Natural killer cell (primary cell): Measurements from ENCODE around the gene ROBO3. TPM values are rescaled to one million over a fixed set of nuclear protein-coding genes. Genes with fewer than 3 reads are reported as not detected.

ENCODE experiments used
- ATAC-seq, 3 donors: fragments of 150-1000 bp in 2 of 3; fragments of 200-7000 bp in 1 of 3; cut with Tn5 transposase; 1 replicate in 1 of 3; 2 replicates in 2 of 3; pipeline ENCODE4 v1.10.0; 2021; ENCODE audit warnings: mild to moderate bottlenecking in 2 of 3, moderate library complexity in 2 of 3
- DNase-seq, 2 donors: peaks; one replicate each; pipeline versions ENCODE4 v3.0.0 to v3.0.0-alpha.2; 2013 to 2021; ENCODE audit warnings: mixed read lengths in 1 of 2
- H3K27ac ChIP-seq: one replicate; pipeline ENCODE4 v1.5.1; 2013; ENCODE audit warnings: mild to moderate bottlenecking, low read length
- H3K27me3 ChIP-seq: one replicate; pipeline ENCODE4 v1.6.1; 2013; ENCODE audit warnings: low read length; ENCODE audit not compliant: control insufficient read depth, insufficient read depth
- H3K36me3 ChIP-seq: one replicate; pipeline ENCODE4 v1.6.1; 2013; ENCODE audit warnings: low read length; ENCODE audit not compliant: control insufficient read depth, insufficient read depth
- H3K4me1 ChIP-seq: one replicate; pipeline ENCODE4 v1.6.1; 2013; ENCODE audit warnings: low read length; ENCODE audit not compliant: control insufficient read depth, insufficient read depth
- H3K4me3 ChIP-seq: one replicate; pipeline ENCODE4 v1.5.1; 2013; ENCODE audit warnings: low read length
- H3K9me3 ChIP-seq: one replicate; pipeline ENCODE4 v1.6.1; 2013; ENCODE audit warnings: low read length; ENCODE audit not compliant: control insufficient read depth, insufficient read depth
- H3K27ac Mint-ChIP-seq, 2 donors: one replicate each; pipeline ENCODE4 v1.8.0; 2022; ENCODE audit warnings: mild to moderate bottlenecking in 2 of 2, mixed read lengths in 2 of 2, moderate library complexity in 1 of 2
- H3K27me3 Mint-ChIP-seq, 2 donors: one replicate each; pipeline ENCODE4 v1.8.0; 2022; ENCODE audit warnings: low read depth in 2 of 2, mixed read lengths in 2 of 2
- H3K36me3 Mint-ChIP-seq: one replicate; pipeline ENCODE4 v1.8.0; 2022; ENCODE audit warnings: mixed read lengths
- H3K4me1 Mint-ChIP-seq, 2 donors: one replicate each; pipeline ENCODE4 v1.8.0; 2022; ENCODE audit warnings: mixed read lengths in 2 of 2
- H3K4me3 Mint-ChIP-seq: one replicate; pipeline ENCODE4 v1.8.0; 2022; ENCODE audit warnings: mild to moderate bottlenecking, moderate library complexity, mixed read lengths
- H3K9me3 Mint-ChIP-seq, 2 donors: one replicate each; pipeline ENCODE4 v1.8.0; 2022; ENCODE audit warnings: mixed read lengths in 2 of 2
- CTCF ChIP-seq: fragments of 200-600 bp; IDR thresholded peaks from one replicate; pipeline ENCODE4 v1.8.0; 2022; ENCODE audit warnings: antibody characterized with exemption
- WGBS: methylation state at CpG from one replicate; pipeline ENCODE4 v1.1.7; 2013; ENCODE audit warnings: missing lambda C conversion rate; ENCODE audit not compliant: insufficient coverage; 5-methylcytosine and 5-hydroxymethylcytosine counted together
- intact Hi-C: fragments of 100-400 bp; cut with micrococcal nuclease; formaldehyde crosslinking; loops from one replicate; pipeline ENCODE4 v1.14.2; 2022
- total RNA-seq, 4 donors: library from RNA; stranded (reverse); fragments of 120-200 nt in 1 of 4; gene quantifications; one replicate each; pipeline versions ENCODE4 v1.2.3 to v1.2.4, GENCODE V29; 2013 to 2022

Gene ROBO3
- total RNA-seq, 3 donors from 2014 or later (not counting 1 experiment from before 2014, with no cell fraction given): 16.9 to 23.8 (median 22.7) TPM

- no peak for TF ChIP-seq CTCF
- no peak within 1 kb of the TSS for H3K27ac ChIP-seq
- H3K36me3 ChIP-seq: no peaks in the 10 kb centered on the region
- no peaks in the 10 kb centered on the region for H3K9me3 ChIP-seq
- no peaks in the 10 kb centered on the region for H3K27me3 ChIP-seq
- H3K4me3 ChIP-seq: no peak within 1 kb of the TSS
- peaks cover 17% of the 10 kb centered on the region for H3K4me1 ChIP-seq
- intact Hi-C loops: no loop called here
- H3K4me3 Mint-ChIP-seq: peak within 1 kb of the TSS; percentile 35
- H3K27ac Mint-ChIP-seq: peak within 1 kb of the TSS in 1 of 2 donors; percentile 19
- DNase-seq (no peak), ATAC-seq (no peak)
- H3K36me3 Mint-ChIP-seq: no peaks in the 10 kb centered on the region
- 95% methylated on average over 3 of the region's 3 CpGs for WGBS
- peaks cover 0 to 11% of the 10 kb centered on the region in 2 donors for H3K4me1 Mint-ChIP-seq
- peaks cover 6 to 25% of the 10 kb centered on the region in 2 donors for H3K27me3 Mint-ChIP-seq
- no peaks in the 10 kb centered on the region for H3K9me3 Mint-ChIP-seq
These were observed 53.7 kb downstream of the ROBO3 start, which contains the start of gene HEPN1 for GRCh38 chr11:124918950-124919349. Gene HEPN1, plus strand, starts transcription at chr11:124919250.

GRCh38 chr11:124919898-124920297 is 54.7 kb downstream of the ROBO3 start:
- H3K9me3 Mint-ChIP-seq: no peaks in the 10 kb centered on the region
- Histone ChIP-seq H3K27ac (no peak overlapping the region), H3K36me3 (no peaks in the 10 kb centered on the region), H3K27me3 (no peaks in the 10 kb centered on the region), H3K4me3 (no peak overlapping the region), H3K9me3 (no peaks in the 10 kb centered on the region), H3K4me1 (peaks cover 17% of the 10 kb centered on the region)
- H3K4me3 Mint-ChIP-seq: peak overlapping the region; percentile 35
- ATAC-seq (no peak), DNase-seq (no peak)
- peaks cover 2 to 18% of the 10 kb centered on the region in 2 donors for H3K27me3 Mint-ChIP-seq
- no peaks in the 10 kb centered on the region for H3K36me3 Mint-ChIP-seq
- no peak for TF ChIP-seq CTCF
- H3K4me1 Mint-ChIP-seq: peaks cover 0 to 11% of the 10 kb centered on the region in 2 donors
- WGBS: 100% methylated on average over 2 of the region's 2 CpGs
- intact Hi-C loops: loop anchor here (2.0 kb wide), 1 partner anchor 43 kb away; no protein-coding TSS in a partner anchor
- no peak overlapping the region for H3K27ac Mint-ChIP-seq

GRCh38 chr11:124920356-124920755 is 55.1 kb downstream of the ROBO3 start:
- Histone ChIP-seq H3K9me3 (no peaks in the 10 kb centered on the region), H3K4me1 (peaks cover 17% of the 10 kb centered on the region), H3K27me3 (no peaks in the 10 kb centered on the region), H3K4me3 (no peak overlapping the region), H3K36me3 (no peaks in the 10 kb centered on the region), H3K27ac (peak overlapping the region; percentile 10)
- DNase-seq (no peak), ATAC-seq (no peak)
- Mint-ChIP-seq H3K9me3 (no peaks in the 10 kb centered on the region), H3K27ac (peak overlapping the region in 1 of 2 donors; percentile 23), H3K4me1 (peaks cover 0 to 11% of the 10 kb centered on the region in 2 donors), H3K27me3 (peaks cover 2 to 13% of the 10 kb centered on the region in 2 donors), H3K36me3 (no peaks in the 10 kb centered on the region), H3K4me3 (peak overlapping the region; percentile 80)
- 100% methylated on average over 4 of the region's 5 CpGs for WGBS
- intact Hi-C loops: loop anchor here (2.0 kb wide), 1 partner anchor 44 kb away; no protein-coding TSS in a partner anchor
- TF ChIP-seq CTCF: no peak
